ENCODE measurements around the gene FCRL3.
A peak's percentile ranks its signal among the peaks of the same experiment; 100 is the strongest.

FCRL3 gene

GRCh38 chr1:157715736-157716135 is 15.2 kb upstream of the FCRL3 start:
- DNase-seq (ENCODE audit: insufficient read length, low spot score) (no peak), FAIRE-seq (no peak)
- no peak for TF ChIP-seq POLR2A (IDR thresholded peaks at IDR 0.05; ENCODE audit: low read depth, low read length)
- no peak for TF ChIP-seq POU2F2 (IDR thresholded peaks at IDR 0.05; ENCODE audit: low read depth, low read length)
- no peak for TF ChIP-seq TAF1 (IDR thresholded peaks at IDR 0.05; ENCODE audit: low read depth, low read length)
- TF ChIP-seq POLR2AphosphoS5 (IDR thresholded peaks at IDR 0.05; ENCODE audit: low read depth, low read length): no peak
- TF ChIP-seq PAX5 (IDR thresholded peaks at IDR 0.05; ENCODE audit: insufficient read depth, low read length, severe bottlenecking): no peak
- no peak for TF ChIP-seq SPI1 (IDR thresholded peaks at IDR 0.05; ENCODE audit: low read depth, low read length)

- no peak for DNase-seq (ENCODE audit: insufficient read length, low spot score)
- TF ChIP-seq POLR2AphosphoS5 (IDR thresholded peaks at IDR 0.05; ENCODE audit: low read depth, low read length) (no peak), SPI1 (IDR thresholded peaks at IDR 0.05; ENCODE audit: low read depth, low read length) (no peak), PAX5 (IDR thresholded peaks at IDR 0.05; ENCODE audit: insufficient read depth, low read length, severe bottlenecking) (no peak), POLR2A (IDR thresholded peaks at IDR 0.05; ENCODE audit: low read depth, low read length) (no peak), TAF1 (IDR thresholded peaks at IDR 0.05; ENCODE audit: low read depth, low read length) (no peak), POU2F2 (IDR thresholded peaks at IDR 0.05; ENCODE audit: low read depth, low read length) (no peak)
- FAIRE-seq: no peak
Observed at GRCh38 chr1:157711802-157712201, 11.2 kb upstream of the FCRL3 start.

GRCh38 chr1:157704878-157705277 is 4.3 kb upstream of the FCRL3 start:
- FAIRE-seq (no peak), DNase-seq (ENCODE audit: insufficient read length, low spot score) (no peak)
- no peak for TF ChIP-seq POLR2AphosphoS5 (IDR thresholded peaks at IDR 0.05; ENCODE audit: low read depth, low read length)
- no peak for TF ChIP-seq POLR2A (IDR thresholded peaks at IDR 0.05; ENCODE audit: low read depth, low read length)
- peak; percentile 92 for TF ChIP-seq SPI1 (IDR thresholded peaks at IDR 0.05; ENCODE audit: low read depth, low read length)
- TF ChIP-seq PAX5 (IDR thresholded peaks at IDR 0.05; ENCODE audit: insufficient read depth, low read length, severe bottlenecking): no peak

- no peak for DNase-seq (ENCODE audit: insufficient read length, low spot score)
- TF ChIP-seq POLR2A (IDR thresholded peaks at IDR 0.05; ENCODE audit: low read depth, low read length) (no peak), POU2F2 (IDR thresholded peaks at IDR 0.05; ENCODE audit: low read depth, low read length) (no peak), TAF1 (IDR thresholded peaks at IDR 0.05; ENCODE audit: low read depth, low read length) (no peak), SPI1 (IDR thresholded peaks at IDR 0.05; ENCODE audit: low read depth, low read length) (no peak), PAX5 (IDR thresholded peaks at IDR 0.05; ENCODE audit: insufficient read depth, low read length, severe bottlenecking) (no peak), POLR2AphosphoS5 (IDR thresholded peaks at IDR 0.05; ENCODE audit: low read depth, low read length) (no peak)
- FAIRE-seq: no peak
Observed at GRCh38 chr1:157703981-157704380, 3.4 kb upstream of the FCRL3 start.

- DNase-seq (ENCODE audit: insufficient read length, low spot score) (no peak), FAIRE-seq (no peak)
- TF ChIP-seq SPI1 (IDR thresholded peaks at IDR 0.05; ENCODE audit: low read depth, low read length) (no peak), TAF1 (IDR thresholded peaks at IDR 0.05; ENCODE audit: low read depth, low read length) (no peak), POLR2A (IDR thresholded peaks at IDR 0.05; ENCODE audit: low read depth, low read length) (no peak), POU2F2 (IDR thresholded peaks at IDR 0.05; ENCODE audit: low read depth, low read length) (no peak), PAX5 (IDR thresholded peaks at IDR 0.05; ENCODE audit: insufficient read depth, low read length, severe bottlenecking) (no peak), POLR2AphosphoS5 (IDR thresholded peaks at IDR 0.05; ENCODE audit: low read depth, low read length) (no peak)
Observed at GRCh38 chr1:157702308-157702825, 1.8 kb upstream of the FCRL3 start.

GRCh38 chr1:157700305-157700704 is 264 bp downstream of the FCRL3 start:
- no peak for TF ChIP-seq SPI1 (IDR thresholded peaks at IDR 0.05; ENCODE audit: low read depth, low read length)
- no peak for TF ChIP-seq PAX5 (IDR thresholded peaks at IDR 0.05; ENCODE audit: insufficient read depth, low read length, severe bottlenecking)
- no peak for DNase-seq (ENCODE audit: insufficient read length, low spot score)
- FAIRE-seq: no peak

- TF ChIP-seq PAX5 (IDR thresholded peaks at IDR 0.05; ENCODE audit: insufficient read depth, low read length, severe bottlenecking): no peak
- TF ChIP-seq POLR2A (IDR thresholded peaks at IDR 0.05; ENCODE audit: low read depth, low read length): no peak
- TF ChIP-seq POU2F2 (IDR thresholded peaks at IDR 0.05; ENCODE audit: low read depth, low read length): no peak
- TF ChIP-seq POLR2AphosphoS5 (IDR thresholded peaks at IDR 0.05; ENCODE audit: low read depth, low read length): no peak
- no peak for TF ChIP-seq TAF1 (IDR thresholded peaks at IDR 0.05; ENCODE audit: low read depth, low read length)
- no peak for TF ChIP-seq SPI1 (IDR thresholded peaks at IDR 0.05; ENCODE audit: low read depth, low read length)
- FAIRE-seq: no peak
- DNase-seq (ENCODE audit: insufficient read length, low spot score): no peak
Observed at GRCh38 chr1:157697781-157698569, 2.6 kb downstream of the FCRL3 start.

GRCh38 chr1:157696966-157697628 is 3.5 kb downstream of the FCRL3 start:
- no peak for DNase-seq (ENCODE audit: insufficient read length, low spot score)
- TF ChIP-seq POLR2AphosphoS5 (IDR thresholded peaks at IDR 0.05; ENCODE audit: low read depth, low read length): no peak
- TF ChIP-seq SPI1 (IDR thresholded peaks at IDR 0.05; ENCODE audit: low read depth, low read length): no peak
- TF ChIP-seq POU2F2 (IDR thresholded peaks at IDR 0.05; ENCODE audit: low read depth, low read length): no peak
- TF ChIP-seq TAF1 (IDR thresholded peaks at IDR 0.05; ENCODE audit: low read depth, low read length): no peak
- TF ChIP-seq PAX5 (IDR thresholded peaks at IDR 0.05; ENCODE audit: insufficient read depth, low read length, severe bottlenecking): no peak
- no peak for TF ChIP-seq POLR2A (IDR thresholded peaks at IDR 0.05; ENCODE audit: low read depth, low read length)
- no peak for FAIRE-seq

GRCh38 chr1:157695417-157695816 is 5.2 kb downstream of the FCRL3 start:
- no peak for DNase-seq (ENCODE audit: insufficient read length, low spot score)
- FAIRE-seq: no peak
- TF ChIP-seq POU2F2 (IDR thresholded peaks at IDR 0.05; ENCODE audit: low read depth, low read length) (no peak), POLR2AphosphoS5 (IDR thresholded peaks at IDR 0.05; ENCODE audit: low read depth, low read length) (no peak), TAF1 (IDR thresholded peaks at IDR 0.05; ENCODE audit: low read depth, low read length) (no peak), PAX5 (IDR thresholded peaks at IDR 0.05; ENCODE audit: insufficient read depth, low read length, severe bottlenecking) (no peak), SPI1 (IDR thresholded peaks at IDR 0.05; ENCODE audit: low read depth, low read length) (no peak), POLR2A (IDR thresholded peaks at IDR 0.05; ENCODE audit: low read depth, low read length) (no peak)

Data from GM12891 (cell line).